IMR-90 (cell line): ENCODE measurements around the gene PLA2G2E.

Source experiments
- FOS ChIP-seq: fragments of 150-350 bp; IDR thresholded peaks from 2 replicates; pipeline ENCODE4 v1.6.1; 2016; ENCODE audit warnings: low read depth, low read length
- MAFK ChIP-seq: IDR thresholded peaks from 2 replicates; pipeline ENCODE4 v1.6.1; 2012; ENCODE audit warnings: low read depth, low read length, improper control_type of control experiment
- MXI1 ChIP-seq: IDR thresholded peaks from 2 replicates; pipeline ENCODE4 v1.6.1; 2012; ENCODE audit warnings: low read depth, mild to moderate bottlenecking, low read length, moderate library complexity, borderline replicate concordance
- POLR2A ChIP-seq: IDR thresholded peaks from 2 replicates; pipeline ENCODE4 v1.6.1; 2012; ENCODE audit warnings: mild to moderate bottlenecking, low read depth, low read length
- RAD21 ChIP-seq: IDR thresholded peaks from 2 replicates; pipeline ENCODE4 v1.6.1; 2012; ENCODE audit warnings: low read length, improper control_type of control experiment
- RFX5 ChIP-seq: IDR thresholded peaks from 2 replicates; pipeline ENCODE4 v1.8.0; 2012; ENCODE audit warnings: low read depth, mild to moderate bottlenecking, low read length, moderate library complexity
- TF ChIP-seq, protein P1 (sequence below): conservative IDR thresholded peaks from 2 replicates; pipeline ENCODE4 v1.5.1; 2012; ENCODE audit warnings: mild to moderate bottlenecking, low read depth, low read length, improper control_type of control experiment
- TF ChIP-seq, protein P2 (sequence below): fragments of 150-350 bp; IDR thresholded peaks from 2 replicates; pipeline ENCODE4 v1.6.1; 2017; ENCODE audit warnings: mild to moderate bottlenecking, antibody characterized with exemption, low read length, low read depth
- TF ChIP-seq, protein P3 (sequence below): fragments of 150-350 bp; IDR thresholded peaks from 2 replicates; pipeline ENCODE4 v1.6.1; 2016; ENCODE audit warnings: low read depth, mild to moderate bottlenecking, low read length, moderate library complexity, borderline replicate concordance

DNA sequence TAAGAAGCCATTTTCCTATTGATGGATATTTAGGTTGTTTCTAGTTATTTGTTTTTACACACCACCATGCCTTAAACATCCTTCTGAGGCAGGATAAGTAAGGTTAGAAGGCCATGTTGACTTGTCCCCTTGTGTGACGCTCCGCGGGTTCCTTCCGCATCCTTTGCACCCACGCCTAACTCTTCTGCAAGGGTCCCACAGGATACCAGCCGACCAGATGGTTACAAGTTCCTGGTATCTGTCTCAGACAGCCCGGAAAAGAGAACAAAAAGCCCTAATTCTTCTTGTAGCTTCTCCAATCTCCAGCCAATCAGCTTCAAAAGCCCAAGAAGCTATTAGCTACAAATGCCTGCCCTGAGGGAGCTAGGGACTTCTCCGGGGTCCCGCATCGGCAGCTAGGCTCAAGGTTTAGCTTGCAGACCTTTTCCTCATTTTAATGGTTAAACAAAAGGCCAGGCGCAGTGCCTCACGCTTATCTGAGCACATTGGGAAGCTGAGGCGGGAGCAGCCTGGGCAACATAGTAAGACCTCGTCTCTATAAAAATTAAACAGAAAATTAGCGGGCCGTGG lies 46.2 kb downstream of the PLA2G2E start:
- TF ChIP-seq, protein P1, sequence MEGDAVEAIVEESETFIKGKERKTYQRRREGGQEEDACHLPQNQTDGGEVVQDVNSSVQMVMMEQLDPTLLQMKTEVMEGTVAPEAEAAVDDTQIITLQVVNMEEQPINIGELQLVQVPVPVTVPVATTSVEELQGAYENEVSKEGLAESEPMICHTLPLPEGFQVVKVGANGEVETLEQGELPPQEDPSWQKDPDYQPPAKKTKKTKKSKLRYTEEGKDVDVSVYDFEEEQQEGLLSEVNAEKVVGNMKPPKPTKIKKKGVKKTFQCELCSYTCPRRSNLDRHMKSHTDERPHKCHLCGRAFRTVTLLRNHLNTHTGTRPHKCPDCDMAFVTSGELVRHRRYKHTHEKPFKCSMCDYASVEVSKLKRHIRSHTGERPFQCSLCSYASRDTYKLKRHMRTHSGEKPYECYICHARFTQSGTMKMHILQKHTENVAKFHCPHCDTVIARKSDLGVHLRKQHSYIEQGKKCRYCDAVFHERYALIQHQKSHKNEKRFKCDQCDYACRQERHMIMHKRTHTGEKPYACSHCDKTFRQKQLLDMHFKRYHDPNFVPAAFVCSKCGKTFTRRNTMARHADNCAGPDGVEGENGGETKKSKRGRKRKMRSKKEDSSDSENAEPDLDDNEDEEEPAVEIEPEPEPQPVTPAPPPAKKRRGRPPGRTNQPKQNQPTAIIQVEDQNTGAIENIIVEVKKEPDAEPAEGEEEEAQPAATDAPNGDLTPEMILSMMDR, result no peak
- TF ChIP-seq RFX5 (no peak), FOS (no peak), POLR2A (no peak), MXI1 (no peak), MAFK (no peak), RAD21 (no peak)
- TF ChIP-seq, protein P2, sequence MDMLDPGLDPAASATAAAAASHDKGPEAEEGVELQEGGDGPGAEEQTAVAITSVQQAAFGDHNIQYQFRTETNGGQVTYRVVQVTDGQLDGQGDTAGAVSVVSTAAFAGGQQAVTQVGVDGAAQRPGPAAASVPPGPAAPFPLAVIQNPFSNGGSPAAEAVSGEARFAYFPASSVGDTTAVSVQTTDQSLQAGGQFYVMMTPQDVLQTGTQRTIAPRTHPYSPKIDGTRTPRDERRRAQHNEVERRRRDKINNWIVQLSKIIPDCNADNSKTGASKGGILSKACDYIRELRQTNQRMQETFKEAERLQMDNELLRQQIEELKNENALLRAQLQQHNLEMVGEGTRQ, result no peak
- TF ChIP-seq, protein P3, sequence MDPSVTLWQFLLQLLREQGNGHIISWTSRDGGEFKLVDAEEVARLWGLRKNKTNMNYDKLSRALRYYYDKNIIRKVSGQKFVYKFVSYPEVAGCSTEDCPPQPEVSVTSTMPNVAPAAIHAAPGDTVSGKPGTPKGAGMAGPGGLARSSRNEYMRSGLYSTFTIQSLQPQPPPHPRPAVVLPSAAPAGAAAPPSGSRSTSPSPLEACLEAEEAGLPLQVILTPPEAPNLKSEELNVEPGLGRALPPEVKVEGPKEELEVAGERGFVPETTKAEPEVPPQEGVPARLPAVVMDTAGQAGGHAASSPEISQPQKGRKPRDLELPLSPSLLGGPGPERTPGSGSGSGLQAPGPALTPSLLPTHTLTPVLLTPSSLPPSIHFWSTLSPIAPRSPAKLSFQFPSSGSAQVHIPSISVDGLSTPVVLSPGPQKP, result no peak
